GM21381 (cell line): ENCODE measurements around the gene ORMDL1.
A peak's percentile ranks its signal among the peaks of the same experiment; 100 is the strongest.
"Not testable (repeated sequence)": the region's sequence is repeated elsewhere in the genome, so short reads cannot be mapped to it uniquely, and the experiment has no call there.

Experiments used
- ATAC-seq: cut with Tn5 transposase; IDR thresholded peaks from one replicate; pipeline ENCODE4 v1.9.1; 2021; ENCODE audit warnings: mild to moderate bottlenecking, moderate library complexity; ENCODE audit not compliant: unreplicated experiment

The ORMDL1 gene

GRCh38 chr2:189772212-189772611 lies 11.9 kb downstream of the ORMDL1 start:
- ATAC-seq, result no peak

DNA sequence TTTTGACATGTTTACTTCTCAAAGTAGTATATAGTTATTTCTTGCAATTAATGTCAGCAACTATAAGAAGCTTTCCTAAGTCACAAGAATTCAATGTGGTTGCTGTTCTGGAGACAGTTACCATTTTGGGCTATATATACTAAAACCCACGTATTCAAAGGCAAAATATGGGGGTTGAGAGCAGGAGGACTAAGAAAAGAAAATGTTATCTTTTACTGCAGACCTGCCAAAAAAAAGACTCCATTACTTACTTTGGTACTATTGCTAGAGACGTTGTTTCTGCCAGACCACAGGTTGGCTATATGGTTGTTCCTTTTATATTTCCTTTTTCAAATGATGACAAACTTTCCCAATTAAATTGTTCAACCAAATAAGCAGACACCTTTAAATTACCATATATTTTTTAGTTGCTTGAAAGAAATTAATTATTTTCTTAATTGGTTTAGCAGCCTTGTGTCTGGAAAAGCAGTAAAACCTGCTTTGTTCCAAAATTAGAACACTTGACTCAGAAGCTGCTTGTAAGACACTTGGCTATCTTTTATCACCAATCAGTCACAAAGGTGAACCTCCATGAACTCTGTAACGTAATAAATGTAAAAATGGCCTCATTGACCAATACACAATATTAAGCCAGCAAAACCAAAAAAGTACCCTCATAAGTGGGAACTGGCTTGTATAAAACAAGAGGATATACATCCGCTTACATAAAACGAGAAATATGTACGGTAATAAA lies 13.4 kb downstream of the ORMDL1 start:
- ATAC-seq, result no peak

- ATAC-seq, result no peak
These were observed 20.1 kb downstream of the ORMDL1 start for GRCh38 chr2:189763908-189764661.

GRCh38 chr2:189762551-189763298 lies 21.4 kb downstream of the ORMDL1 start, which contains the start of gene OSGEPL1:
Gene OSGEPL1, minus strand, starts transcription at chr2:189762792. Its CDS starts 1,152 bp downstream, at chr2:189761640.
- peak; percentile 96 for ATAC-seq

GRCh38 chr2:189762229-189762550 lies 21.9 kb downstream of the ORMDL1 start:
- ATAC-seq, result no peak

GRCh38 chr2:189760154-189760553 lies 24.0 kb downstream of the ORMDL1 start:
- ATAC-seq, result not testable (repeated sequence)

GRCh38 chr2:189756311-189756952 lies 27.7 kb downstream of the ORMDL1 start:
- ATAC-seq, result no peak

DNA sequence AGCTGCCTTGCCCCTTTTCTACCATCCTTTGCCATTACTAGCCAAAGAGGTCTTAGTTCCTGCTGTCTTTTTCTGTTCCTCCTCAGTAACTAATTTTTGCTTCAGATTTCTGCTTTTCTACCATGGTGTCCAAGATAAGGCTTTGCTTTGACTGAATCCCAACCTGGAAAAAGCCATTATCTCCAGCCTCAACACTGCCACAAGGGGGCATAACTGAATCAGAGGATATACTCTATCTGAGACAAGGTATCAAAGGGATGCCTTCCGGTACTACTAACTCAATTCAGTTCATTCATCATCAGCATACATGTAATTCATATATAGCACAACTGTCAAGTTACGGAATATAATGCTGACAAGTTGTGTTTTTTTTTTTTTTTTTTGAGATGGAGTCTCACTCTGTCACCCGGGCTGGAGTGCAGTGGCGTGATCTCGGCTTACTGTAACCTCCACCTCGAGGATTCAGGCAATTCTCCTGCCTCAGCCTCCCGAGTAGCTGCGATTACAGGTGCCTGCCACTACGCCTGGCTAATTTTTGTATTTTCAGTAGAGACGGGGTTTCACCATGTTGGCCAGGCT lies 33.0 kb downstream of the ORMDL1 start:
- no peak for ATAC-seq

GRCh38 chr2:189729430-189729829 lies 54.7 kb downstream of the ORMDL1 start:
- ATAC-seq, result no peak

DNA sequence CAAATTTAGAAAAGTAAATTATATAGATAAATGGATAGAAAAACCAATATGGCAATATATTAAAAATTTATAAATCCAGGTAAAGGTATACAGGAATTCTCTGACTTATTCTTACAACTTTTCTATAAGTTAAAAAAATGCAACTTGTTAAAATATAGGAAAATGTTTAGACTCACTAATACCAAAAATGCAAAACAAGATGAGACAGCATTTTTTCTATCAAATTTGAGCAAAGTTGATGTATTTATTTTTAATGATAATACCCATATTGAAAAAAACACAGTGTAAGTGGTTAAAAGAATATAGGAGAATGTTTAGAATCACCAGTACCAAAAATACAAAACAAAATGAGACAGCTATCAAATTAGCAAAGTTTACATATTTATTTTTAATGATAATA lies 57.3 kb downstream of the ORMDL1 start:
- ATAC-seq, result no peak

DNA sequence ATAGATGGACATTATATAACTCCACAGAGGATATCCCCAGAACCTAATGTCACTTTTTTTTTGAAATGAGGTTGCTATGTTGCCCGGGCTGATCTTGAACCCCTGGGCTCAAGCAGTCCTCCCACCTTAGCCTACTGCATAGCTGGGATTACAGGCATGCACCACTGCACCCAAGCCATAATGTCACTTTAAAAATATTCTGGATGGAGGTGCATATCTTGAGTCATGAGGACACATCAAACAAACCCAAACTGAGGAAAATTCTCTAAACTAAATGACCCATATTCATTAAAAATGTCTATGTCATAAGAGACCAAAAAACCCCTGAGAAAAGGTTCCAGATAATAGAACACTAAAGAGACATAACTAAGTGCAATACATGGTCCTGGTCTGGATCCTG lies 57.9 kb downstream of the ORMDL1 start:
- no peak for ATAC-seq

GRCh38 chr2:189723192-189723591 lies 60.9 kb downstream of the ORMDL1 start:
- no peak for ATAC-seq
